HEK293 (cell line): ENCODE results near the gene ANAPC10.

Experiments used
- CTCF ChIA-PET: fragments of 350-600 bp; formaldehyde crosslinking; extraction: SDS; loops from one replicate; lab custom pipeline; 2021; ENCODE audit warnings: antibody characterized with exemption; lab: Yijun Ruan, JAX
- POLR2A ChIA-PET: fragments of 300-600 bp; formaldehyde crosslinking; extraction: SDS; loops from one replicate; lab custom pipeline; 2020; ENCODE audit warnings: antibody characterized with exemption, inconsistent platforms; lab: Yijun Ruan, JAX
- H3K27ac ChIP-seq: fragments of 200-500 bp; sonication (Bioruptor generic); 2 replicates; pipeline ENCODE4 v1.5.1; 2014; ENCODE audit warnings: low read depth, low read length, control low read depth, inconsistent platforms; ENCODE audit errors: extremely low read depth
- H3K36me3 ChIP-seq, 2 experiments: fragments of 200-500 bp in 1 of 2; sonication (Bioruptor generic) in 1 of 2; 1 replicate in 1 of 2; 2 replicates in 1 of 2; pipeline ENCODE4 v1.5.1; 2014 to 2017; ENCODE audit warnings: inconsistent platforms in 2 of 2, low read length in 2 of 2; ENCODE audit not compliant: control insufficient read depth in 2 of 2, insufficient read depth in 1 of 2
- H3K4me1 ChIP-seq: fragments of 200-500 bp; sonication (Bioruptor generic); 2 replicates; pipeline ENCODE4 v1.5.1; 2014; ENCODE audit warnings: mild to moderate bottlenecking, low read length, inconsistent platforms; ENCODE audit not compliant: control insufficient read depth, insufficient read depth
- H3K4me3 ChIP-seq: 2 replicates; pipeline ENCODE4 v1.5.1; 2011; ENCODE audit warnings: low read depth, mild to moderate bottlenecking, control low read depth, low read length, moderate library complexity
- H3K9me3 ChIP-seq: fragments of 200-500 bp; sonication (Bioruptor generic); 2 replicates; pipeline ENCODE4 v1.5.1; 2014; ENCODE audit warnings: low read depth, low read length, inconsistent platforms; ENCODE audit not compliant: control insufficient read depth, insufficient read depth
- HIC1 ChIP-seq: fragments of 450-650 bp; formaldehyde crosslinking; IDR thresholded peaks from 2 replicates; pipeline ENCODE4 v1.5.1; 2016; ENCODE audit warnings: missing biosample characterization, missing genetic modification characterization
- KLF16 ChIP-seq: fragments of 450-650 bp; formaldehyde crosslinking; IDR thresholded peaks from 2 replicates; pipeline ENCODE4 v1.5.1; 2017; ENCODE audit warnings: missing biosample characterization, missing genetic modification characterization
- PRDM1 ChIP-seq: fragments of 450-650 bp; formaldehyde crosslinking; IDR thresholded peaks from 2 replicates; pipeline ENCODE4; 2016; ENCODE audit warnings: missing biosample characterization, missing genetic modification characterization
- RBAK ChIP-seq: fragments of 450-650 bp; formaldehyde crosslinking; IDR thresholded peaks from 2 replicates; pipeline ENCODE4 v1.5.1; 2016; ENCODE audit warnings: missing biosample characterization, missing genetic modification characterization
- YY1 ChIP-seq: fragments of 450-650 bp; formaldehyde crosslinking; IDR thresholded peaks from 2 replicates; pipeline ENCODE4 v1.5.1; 2018; ENCODE audit warnings: missing biosample characterization, missing genetic modification characterization
- ZBTB11 ChIP-seq: fragments of 450-650 bp; formaldehyde crosslinking; conservative IDR thresholded peaks from 2 replicates; pipeline ENCODE4 v1.5.1; 2016; ENCODE audit warnings: low read depth, missing biosample characterization, missing genetic modification characterization
- ZBTB48 ChIP-seq: fragments of 450-650 bp; formaldehyde crosslinking; IDR thresholded peaks from 2 replicates; pipeline ENCODE4 v1.5.1; 2016; ENCODE audit warnings: missing biosample characterization, missing genetic modification characterization
- ZBTB7A ChIP-seq: fragments of 450-650 bp; formaldehyde crosslinking; IDR thresholded peaks from 2 replicates; pipeline ENCODE4 v1.5.1; 2016; ENCODE audit warnings: low read depth, missing biosample characterization, missing genetic modification characterization
- ZFP41 ChIP-seq: fragments of 450-650 bp; formaldehyde crosslinking; IDR thresholded peaks from 2 replicates; pipeline ENCODE4 v1.5.1; 2016; ENCODE audit warnings: missing biosample characterization, missing genetic modification characterization, borderline replicate concordance
- ZNF112 ChIP-seq: fragments of 450-650 bp; formaldehyde crosslinking; IDR thresholded peaks from 2 replicates; pipeline ENCODE4 v1.5.0; 2017; ENCODE audit warnings: missing biosample characterization, missing genetic modification characterization
- ZNF133 ChIP-seq: fragments of 450-650 bp; formaldehyde crosslinking; IDR thresholded peaks from 2 replicates; pipeline ENCODE4 v1.5.1; 2016; ENCODE audit warnings: missing biosample characterization, missing genetic modification characterization
- ZNF157 ChIP-seq: fragments of 450-650 bp; formaldehyde crosslinking; IDR thresholded peaks from 2 replicates; pipeline ENCODE4 v1.5.1; 2016; ENCODE audit warnings: missing biosample characterization, missing genetic modification characterization
- ZNF18 ChIP-seq: fragments of 450-650 bp; formaldehyde crosslinking; IDR thresholded peaks from 2 replicates; pipeline ENCODE4 v1.5.1; 2016; ENCODE audit warnings: missing biosample characterization, missing genetic modification characterization
- ZNF211 ChIP-seq: fragments of 450-650 bp; formaldehyde crosslinking; IDR thresholded peaks from 2 replicates; pipeline ENCODE4 v1.5.1; 2016; ENCODE audit warnings: low read depth, missing biosample characterization, missing genetic modification characterization
- ZNF221 ChIP-seq: fragments of 450-650 bp; formaldehyde crosslinking; IDR thresholded peaks from 2 replicates; pipeline ENCODE4 v1.5.1; 2017; ENCODE audit warnings: missing biosample characterization, missing genetic modification characterization, borderline replicate concordance
- ZNF311 ChIP-seq: fragments of 450-650 bp; formaldehyde crosslinking; IDR thresholded peaks from 2 replicates; pipeline ENCODE4 v1.5.1; 2017; ENCODE audit warnings: missing biosample characterization, missing genetic modification characterization, borderline replicate concordance
- ZNF529 ChIP-seq: fragments of 450-650 bp; formaldehyde crosslinking; IDR thresholded peaks from 2 replicates; pipeline ENCODE4 v1.5.1; 2017; ENCODE audit warnings: missing genetic modification characterization, missing biosample characterization; ENCODE audit not compliant: insufficient replicate concordance
- ZNF561 ChIP-seq: fragments of 450-650 bp; IDR thresholded peaks from 2 replicates; pipeline ENCODE4 v1.5.1; 2018; ENCODE audit warnings: missing biosample characterization, missing genetic modification characterization, borderline replicate concordance
- ZNF645 ChIP-seq: fragments of 450-650 bp; formaldehyde crosslinking; IDR thresholded peaks from 2 replicates; pipeline ENCODE4; 2016; ENCODE audit warnings: missing biosample characterization, missing genetic modification characterization
- ZNF792 ChIP-seq: fragments of 450-650 bp; formaldehyde crosslinking; IDR thresholded peaks from 2 replicates; pipeline ENCODE4 v1.5.1; 2016; ENCODE audit warnings: missing biosample characterization, missing genetic modification characterization
- ZSCAN5A ChIP-seq: fragments of 450-650 bp; formaldehyde crosslinking; IDR thresholded peaks from 2 replicates; pipeline ENCODE4 v1.5.1; 2016; ENCODE audit warnings: missing biosample characterization, missing genetic modification characterization

ANAPC10 gene

GRCh38 chr4:145034727-145035211 is 63.2 kb downstream of the ANAPC10 start:
- no peak for TF ChIP-seq ZNF157 (tag by site-specific recombination)
- TF ChIP-seq ZFP41 (tag by site-specific recombination): no peak
- TF ChIP-seq PRDM1 (tag by site-specific recombination): no peak
- TF ChIP-seq KLF16: no peak
- no peak for TF ChIP-seq ZNF112 (tag by site-specific recombination)
- no peak for TF ChIP-seq ZNF211 (tag by site-specific recombination)
- TF ChIP-seq, all 188 proteins: peak for 0
- ChIA-PET CTCF (no interaction called here), POLR2A (no interaction called here)
- Histone ChIP-seq H3K27ac (no peak overlapping the region), H3K4me1 (no peaks in the 10 kb centered on the region), H3K36me3 (peaks cover 0 to 26% of the 10 kb centered on the region in 2 experiments; a peak in 1 of 3 replicates), H3K9me3 (no peaks in the 10 kb centered on the region), H3K4me3 (no peak overlapping the region)

GRCh38 chr4:145019346-145019745 is 78.7 kb downstream of the ANAPC10 start:
- no peak overlapping the region for H3K4me3 ChIP-seq
- ChIA-PET CTCF (no interaction called here), POLR2A (no interaction called here)
- no peaks in the 10 kb centered on the region for H3K4me1 ChIP-seq
- no peak overlapping the region for H3K27ac ChIP-seq
- TF ChIP-seq HIC1 (tag by site-specific recombination) (no peak), ZNF645 (tag by site-specific recombination) (no peak), ZNF561 (tag by site-specific recombination) (no peak), ZNF133 (tag by site-specific recombination) (no peak)
- no peaks in the 10 kb centered on the region for H3K36me3 ChIP-seq
- H3K9me3 ChIP-seq: no peaks in the 10 kb centered on the region

GRCh38 chr4:145014365-145014764 is 83.6 kb downstream of the ANAPC10 start:
- Histone ChIP-seq H3K9me3 (no peaks in the 10 kb centered on the region), H3K4me3 (no peak overlapping the region), H3K27ac (no peak overlapping the region), H3K36me3 (no peaks in the 10 kb centered on the region), H3K4me1 (no peaks in the 10 kb centered on the region)
- ChIA-PET CTCF (no interaction called here), POLR2A (no interaction called here)
- TF ChIP-seq YY1 (tag by site-specific recombination): no peak
- TF ChIP-seq ZNF529 (tag by site-specific recombination): no peak
- no peak for TF ChIP-seq ZNF311 (tag by site-specific recombination)
- no peak for TF ChIP-seq ZNF221
- TF ChIP-seq ZNF645 (tag by site-specific recombination): no peak
- TF ChIP-seq ZBTB11 (tag by site-specific recombination): no peak
- no peak for TF ChIP-seq ZSCAN5A (tag by site-specific recombination)
- TF ChIP-seq ZBTB48 (tag by site-specific recombination): no peak
- no peak for TF ChIP-seq RBAK (tag by site-specific recombination)
- no peak for TF ChIP-seq ZNF792 (tag by site-specific recombination)
- no peak for TF ChIP-seq ZBTB7A
- no peak for TF ChIP-seq ZNF18
